GM21367 (cell line): Measurements from ENCODE around the gene WWOX.

ENCODE experiments used
- ATAC-seq: cut with Tn5 transposase; IDR thresholded peaks from one replicate; pipeline ENCODE4 v1.9.1; 2021; ENCODE audit not compliant: unreplicated experiment

The WWOX gene

DNA sequence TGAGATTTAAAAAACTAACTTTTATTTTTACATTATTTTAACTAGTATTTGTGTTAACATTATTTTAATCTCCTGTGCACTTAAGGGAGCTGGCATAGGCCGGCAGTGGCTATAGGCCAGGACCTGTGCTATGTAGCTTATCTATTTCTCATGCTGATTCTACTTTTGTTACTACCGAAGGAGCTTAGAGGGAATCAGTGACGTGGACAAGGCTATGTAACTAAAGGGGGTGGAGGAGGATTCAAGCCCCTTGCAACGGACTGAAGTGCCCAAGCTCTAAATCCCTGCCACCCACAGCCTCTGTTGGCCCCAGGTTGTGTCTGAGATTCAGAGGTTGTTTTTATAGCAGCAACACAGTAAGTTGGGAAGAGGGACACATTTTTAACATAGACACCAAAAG is 356.4 kb downstream of the WWOX start:
- ATAC-seq, result no peak

DNA sequence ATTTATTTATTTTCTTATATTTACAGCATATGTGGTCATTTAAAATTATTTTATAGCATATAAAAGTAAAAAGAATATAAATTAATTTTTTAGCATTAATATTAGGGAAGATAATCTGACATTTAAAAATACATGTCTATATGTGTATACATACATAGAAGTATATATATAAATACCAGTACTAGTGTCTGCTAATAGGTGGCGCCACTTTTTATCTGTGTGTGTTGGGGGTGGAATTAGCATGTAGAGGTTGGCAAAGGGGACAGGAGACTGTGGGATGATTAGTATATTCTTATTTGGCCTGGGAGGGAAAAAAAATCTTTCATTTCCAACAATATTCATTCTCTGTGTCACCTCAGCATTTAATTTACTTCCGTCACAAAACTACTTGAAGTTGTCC is 359.1 kb downstream of the WWOX start:
- ATAC-seq, result no peak

DNA sequence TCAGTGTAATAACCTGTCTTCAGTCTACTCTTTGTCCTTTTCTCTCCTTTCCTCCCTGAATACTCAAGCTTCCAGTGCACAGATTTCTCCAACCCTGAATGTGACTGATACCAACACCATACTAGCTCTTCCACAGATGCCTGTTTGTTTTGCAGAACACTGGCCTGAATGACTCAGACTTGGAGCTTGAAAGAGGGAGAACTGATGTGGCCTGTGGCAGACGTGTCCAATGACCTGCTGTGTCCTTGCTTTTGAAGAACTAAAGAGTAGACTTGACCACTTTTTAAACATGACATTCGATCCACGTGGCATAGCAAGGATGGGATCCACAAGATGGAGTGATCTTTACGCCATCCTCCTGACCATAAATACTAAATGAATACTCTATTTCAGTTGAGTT is 361.0 kb downstream of the WWOX start:
- ATAC-seq, result no peak

DNA sequence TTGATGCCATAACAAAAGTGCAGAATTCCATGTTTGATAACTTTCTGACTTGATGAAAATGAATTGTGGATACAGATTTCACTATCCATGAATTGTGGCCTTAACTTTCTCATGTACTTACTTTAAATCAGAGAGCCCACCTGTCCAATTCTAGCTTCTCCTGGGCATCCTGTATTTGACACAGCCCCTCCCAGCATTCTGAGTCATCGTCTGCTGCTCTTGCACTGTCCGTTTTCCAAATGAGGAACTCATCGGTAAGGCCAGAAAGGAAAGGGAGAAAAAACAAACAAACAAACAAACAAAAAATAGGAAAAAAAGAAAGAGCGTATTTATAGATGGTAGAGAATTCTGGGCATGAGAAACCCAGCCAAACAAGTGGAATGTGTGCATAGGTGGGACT is 361.6 kb downstream of the WWOX start:
- no peak for ATAC-seq

DNA sequence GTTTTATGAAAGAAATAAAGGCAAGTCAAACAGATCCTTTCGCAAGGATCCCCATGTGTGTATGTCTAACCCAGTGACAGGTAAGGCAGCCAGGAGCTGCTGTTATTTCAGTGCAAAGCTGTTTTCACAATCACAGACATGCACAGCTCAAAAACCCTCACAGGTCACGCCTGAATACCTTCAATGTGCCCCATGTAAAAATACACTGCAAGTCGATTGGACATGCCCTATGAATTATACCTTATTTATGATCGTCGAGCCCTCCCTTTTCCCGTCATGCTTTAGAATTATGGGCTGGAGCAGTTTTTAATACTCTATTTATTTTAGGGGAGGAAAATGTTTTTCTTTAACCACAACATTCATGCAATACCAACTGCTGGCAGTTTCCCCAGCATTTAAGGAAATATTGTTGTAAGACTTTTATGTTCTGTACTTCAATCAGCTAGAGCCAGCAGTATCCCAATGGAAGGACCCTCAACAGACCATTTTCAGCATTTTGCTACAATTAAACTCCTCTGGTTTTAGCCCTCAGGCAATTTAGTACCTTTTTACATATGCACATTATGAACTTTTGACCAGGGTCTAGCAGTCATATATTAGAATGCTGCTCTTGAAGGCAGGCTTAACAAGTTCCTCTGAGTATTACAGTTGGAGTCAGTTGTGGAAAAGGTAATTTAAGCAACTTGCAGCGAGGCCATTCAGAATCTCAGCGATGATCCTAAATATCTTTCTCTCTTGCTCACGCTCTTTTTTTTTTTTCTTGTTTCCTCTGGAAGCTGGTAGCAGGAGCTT is 362.2 kb downstream of the WWOX start:
- no peak for ATAC-seq

DNA sequence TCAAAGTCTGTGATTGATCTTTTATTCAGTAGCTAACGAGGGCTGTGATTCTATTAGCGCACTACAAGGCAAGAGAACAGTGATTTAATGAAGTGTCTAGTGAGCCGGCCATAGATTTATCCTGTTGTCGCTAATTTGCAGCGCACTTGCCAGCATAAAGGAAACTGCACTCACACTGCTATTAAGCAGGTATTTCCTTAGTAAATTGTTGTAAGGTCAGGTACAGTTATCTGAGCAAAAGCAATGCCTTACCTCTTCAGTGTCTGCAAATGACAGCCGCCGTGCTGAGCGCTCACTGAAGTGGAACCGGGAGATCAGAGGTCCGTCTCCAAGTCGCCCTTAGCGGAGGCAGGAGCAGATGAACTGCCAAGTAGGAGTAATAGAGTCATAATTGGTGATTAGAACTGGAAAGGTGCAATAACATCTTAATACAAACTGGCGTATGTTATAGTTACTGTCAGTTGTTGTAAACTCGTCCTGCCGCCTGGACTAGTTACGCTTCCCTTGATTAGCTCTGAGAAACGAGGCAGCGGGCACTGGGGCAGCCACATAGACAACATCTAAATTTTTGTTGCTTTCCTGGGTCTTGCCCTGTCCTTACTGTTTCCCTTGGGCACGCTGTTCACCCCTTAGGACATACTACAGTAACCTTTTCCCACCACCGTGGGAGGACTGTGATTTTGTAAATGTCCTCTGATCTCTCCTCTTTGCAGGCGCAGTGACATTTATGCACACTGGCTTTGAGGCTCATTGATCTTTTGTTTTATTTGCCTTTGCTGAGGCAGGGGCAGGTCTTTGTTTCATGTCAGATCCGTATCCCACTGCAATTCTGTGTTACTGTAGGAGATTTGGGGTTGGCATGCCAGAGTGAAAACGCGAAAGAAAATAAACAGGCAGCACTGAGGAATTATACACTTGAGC is 363.1 kb downstream of the WWOX start:
- ATAC-seq, result no peak

DNA sequence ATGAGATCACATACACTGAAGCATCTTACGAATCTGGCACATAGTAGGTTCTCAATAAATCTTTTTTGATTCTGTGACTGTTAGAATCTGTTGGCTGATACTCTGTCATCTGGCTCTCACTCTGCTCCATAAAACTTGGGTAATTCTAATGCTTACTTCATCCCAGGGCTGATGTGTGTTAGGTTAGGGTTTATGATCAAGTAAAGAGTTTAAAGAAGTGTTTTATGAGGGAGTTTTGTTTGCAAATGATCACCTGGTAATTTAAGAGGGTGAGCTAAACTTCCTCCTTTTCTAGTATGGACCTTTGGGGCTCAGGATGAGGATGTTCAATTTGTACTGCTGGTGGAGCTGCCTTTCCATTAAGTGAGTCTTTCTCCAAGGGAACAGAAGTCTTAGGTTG is 364.1 kb downstream of the WWOX start:
- ATAC-seq, result no peak

DNA sequence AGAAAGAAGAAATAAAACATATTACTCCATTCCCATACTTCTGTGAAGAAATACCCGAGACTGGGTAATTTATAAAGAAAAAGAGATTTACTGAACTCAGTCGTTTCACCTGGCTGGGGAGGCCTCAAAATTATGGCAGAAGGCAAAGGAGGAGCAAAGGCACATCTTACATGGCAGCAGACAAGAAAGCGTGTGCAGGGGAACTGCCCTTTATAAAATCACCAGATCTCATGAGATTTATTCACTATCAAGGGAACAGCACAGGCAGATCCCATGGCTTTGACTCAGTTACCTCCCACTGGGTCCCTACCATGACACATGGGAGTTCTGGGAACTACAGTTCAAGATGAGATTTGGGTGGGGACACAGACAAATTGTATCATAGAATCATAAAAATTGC is 365.4 kb downstream of the WWOX start:
- ATAC-seq, result no peak

DNA sequence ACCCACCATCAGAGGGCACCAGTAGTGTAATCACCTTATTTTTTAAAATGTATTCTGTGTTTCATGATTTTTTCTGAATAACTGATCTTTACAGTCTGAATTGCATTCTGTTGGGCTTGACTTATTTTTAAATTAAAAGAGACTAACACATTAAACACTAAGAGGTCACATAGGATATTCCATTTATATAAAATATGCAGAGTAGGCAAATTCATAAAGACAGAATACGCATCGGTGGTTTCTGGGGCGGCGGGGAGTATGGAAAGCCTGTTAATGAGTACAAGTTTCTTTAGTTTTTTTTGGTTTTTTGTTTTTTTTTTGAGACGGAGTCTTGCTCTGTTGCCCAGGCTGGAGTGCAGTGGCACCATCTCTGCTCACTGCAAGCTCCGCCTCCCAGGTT is 366.3 kb downstream of the WWOX start:
- ATAC-seq, result no peak

DNA sequence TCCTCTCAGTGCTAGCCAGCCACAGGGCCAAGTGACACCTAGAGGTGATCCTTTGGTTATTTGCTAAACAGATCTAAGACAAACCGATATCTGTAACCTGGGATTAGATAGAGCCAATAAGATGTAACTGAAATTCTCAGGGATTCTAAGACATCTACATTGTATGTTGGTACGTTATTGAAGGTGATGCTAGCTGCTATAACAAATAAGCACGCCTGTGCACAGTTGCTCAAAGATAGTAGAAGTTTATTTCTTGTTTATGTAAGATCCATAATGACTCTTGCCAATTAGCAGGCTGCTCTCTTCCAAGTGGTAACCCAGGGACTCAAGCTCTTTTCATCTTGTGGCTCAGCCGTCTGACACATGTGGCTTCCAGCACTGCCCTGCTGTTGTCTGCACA is 370.3 kb downstream of the WWOX start:
- no peak for ATAC-seq

DNA sequence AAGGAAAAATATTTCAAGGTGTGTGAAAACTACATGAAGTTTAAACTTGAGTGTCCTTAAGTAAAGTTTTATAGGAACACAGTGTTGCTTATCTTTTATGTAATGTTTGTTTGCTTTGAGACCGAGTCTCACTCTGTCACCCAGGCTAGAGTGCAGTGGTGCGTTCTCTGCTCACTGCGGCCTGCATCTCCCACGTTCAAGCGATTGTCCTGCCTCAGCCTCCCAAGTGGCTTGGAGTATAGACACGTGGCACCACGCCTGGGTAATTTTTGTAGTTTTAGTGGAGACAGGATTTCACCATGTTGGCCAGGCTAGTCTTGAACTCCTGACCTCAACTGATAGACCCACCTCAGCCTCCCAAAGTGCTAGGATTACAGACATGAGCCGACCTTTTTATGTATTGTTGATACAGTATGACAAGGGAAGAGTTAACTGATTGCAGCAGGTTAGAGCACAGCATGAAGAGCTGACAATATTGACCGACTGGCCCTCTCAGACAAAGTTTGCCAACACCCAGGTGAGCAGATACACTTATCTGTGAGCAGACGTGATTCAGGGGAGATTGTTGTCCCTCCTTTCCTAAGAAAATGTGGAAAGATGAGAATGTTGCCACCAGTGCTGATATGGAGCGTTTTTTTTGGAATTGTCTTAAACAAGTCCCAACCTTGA is 373.7 kb downstream of the WWOX start:
- ATAC-seq, result no peak

DNA sequence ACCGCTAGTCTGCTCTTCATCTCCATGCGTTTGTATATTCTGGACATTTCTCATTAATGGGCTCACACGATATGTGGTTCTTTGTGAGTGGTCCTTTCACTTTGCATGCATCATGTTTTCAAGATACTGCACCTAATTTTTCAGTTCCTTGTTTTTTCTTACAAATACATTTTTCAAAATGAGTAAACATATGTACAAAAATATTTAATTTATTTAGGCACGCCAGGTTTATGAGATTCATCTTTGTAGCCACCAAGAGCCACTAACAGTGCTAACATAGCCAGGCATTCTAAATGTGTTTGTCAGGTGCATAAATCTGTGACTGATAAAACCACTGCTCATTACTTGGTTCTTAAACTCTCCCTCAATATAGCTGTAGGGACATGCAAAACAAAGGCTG is 375.3 kb downstream of the WWOX start:
- ATAC-seq, result peak; percentile 74

DNA sequence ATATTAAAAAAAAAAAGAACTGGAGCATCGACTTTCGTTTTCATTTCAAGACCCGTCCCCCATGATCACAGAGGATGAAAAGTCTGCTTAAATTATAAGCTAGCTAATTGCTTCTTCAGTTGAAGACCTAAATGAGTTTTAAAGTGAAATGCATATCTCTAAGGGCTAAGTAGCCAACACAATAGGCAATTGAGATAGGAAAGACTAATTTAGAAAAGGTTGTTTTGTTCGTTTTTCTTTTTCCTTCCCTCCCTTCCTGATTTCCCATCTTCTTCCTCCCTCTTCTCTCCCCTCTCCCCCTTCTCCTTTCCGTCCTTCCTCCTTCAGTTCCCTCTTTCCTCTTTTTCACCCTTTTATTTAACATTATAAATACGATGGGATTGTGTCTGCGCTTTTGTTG is 377.2 kb downstream of the WWOX start:
- ATAC-seq, result no peak

DNA sequence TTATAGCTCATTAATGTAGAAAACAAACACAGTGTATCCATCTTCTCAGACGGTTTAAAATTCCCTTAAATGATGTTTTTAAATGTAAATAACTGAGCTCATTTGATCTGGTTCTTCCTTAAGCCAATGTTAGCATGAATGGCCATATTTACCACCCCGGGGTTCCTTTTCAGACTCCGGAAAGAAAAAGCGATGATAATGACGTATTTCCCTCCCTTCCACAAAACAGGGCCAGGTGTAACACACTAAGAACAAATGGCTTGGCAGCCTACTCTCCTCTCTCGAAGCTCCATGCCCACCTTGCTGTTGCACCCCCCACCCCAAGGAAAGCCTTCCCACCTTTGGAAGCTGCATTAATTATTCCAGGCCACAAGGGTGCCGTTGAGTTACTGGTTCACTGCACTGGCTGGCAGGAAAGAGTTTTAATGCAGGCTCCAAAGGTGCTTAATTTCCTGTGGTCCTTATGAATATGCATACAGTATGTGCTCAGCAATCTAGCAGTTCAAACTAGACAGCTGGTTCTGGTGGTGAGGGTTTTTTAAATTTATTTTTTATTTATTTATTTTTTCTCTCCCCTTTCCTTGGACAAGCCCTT is 378.9 kb downstream of the WWOX start:
- no peak for ATAC-seq

DNA sequence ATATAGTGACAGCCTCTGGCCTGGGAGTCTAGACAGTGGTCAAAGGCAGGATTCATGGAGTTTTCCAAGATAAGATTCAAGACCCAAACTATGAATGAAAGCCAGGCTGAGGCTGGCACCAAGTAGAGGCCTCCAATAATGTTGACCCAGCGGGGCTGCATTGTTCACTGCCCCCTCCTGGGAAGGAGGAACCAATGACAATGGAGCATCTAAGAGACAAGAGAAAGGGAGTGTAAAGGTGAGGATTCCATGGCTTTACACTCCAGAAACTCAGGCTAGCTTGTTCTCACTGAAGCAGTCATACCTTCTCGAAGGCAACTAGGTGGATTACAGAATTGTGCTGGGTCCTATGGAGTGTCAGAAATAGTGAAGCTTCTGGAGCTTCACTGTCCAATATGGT is 380.3 kb downstream of the WWOX start:
- ATAC-seq, result no peak

DNA sequence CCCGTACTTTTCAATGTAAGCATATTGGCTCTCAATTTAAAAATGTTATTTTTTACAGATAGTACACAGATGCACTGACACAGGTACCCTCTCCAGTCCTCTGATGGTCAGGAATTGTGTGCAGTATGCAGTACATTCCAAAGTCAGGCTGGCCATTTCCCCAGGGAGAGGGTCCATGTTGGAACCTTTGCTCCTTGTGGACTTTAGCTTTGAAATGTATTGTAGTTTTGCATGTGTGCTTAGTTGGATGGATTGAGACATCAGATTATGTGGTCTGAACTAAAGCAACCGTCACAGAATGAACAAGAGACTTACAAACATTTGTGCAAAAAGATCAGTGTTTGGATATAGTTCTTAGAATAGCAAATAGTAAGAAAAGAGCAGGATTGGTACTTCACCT is 381.1 kb downstream of the WWOX start:
- ATAC-seq, result no peak

DNA sequence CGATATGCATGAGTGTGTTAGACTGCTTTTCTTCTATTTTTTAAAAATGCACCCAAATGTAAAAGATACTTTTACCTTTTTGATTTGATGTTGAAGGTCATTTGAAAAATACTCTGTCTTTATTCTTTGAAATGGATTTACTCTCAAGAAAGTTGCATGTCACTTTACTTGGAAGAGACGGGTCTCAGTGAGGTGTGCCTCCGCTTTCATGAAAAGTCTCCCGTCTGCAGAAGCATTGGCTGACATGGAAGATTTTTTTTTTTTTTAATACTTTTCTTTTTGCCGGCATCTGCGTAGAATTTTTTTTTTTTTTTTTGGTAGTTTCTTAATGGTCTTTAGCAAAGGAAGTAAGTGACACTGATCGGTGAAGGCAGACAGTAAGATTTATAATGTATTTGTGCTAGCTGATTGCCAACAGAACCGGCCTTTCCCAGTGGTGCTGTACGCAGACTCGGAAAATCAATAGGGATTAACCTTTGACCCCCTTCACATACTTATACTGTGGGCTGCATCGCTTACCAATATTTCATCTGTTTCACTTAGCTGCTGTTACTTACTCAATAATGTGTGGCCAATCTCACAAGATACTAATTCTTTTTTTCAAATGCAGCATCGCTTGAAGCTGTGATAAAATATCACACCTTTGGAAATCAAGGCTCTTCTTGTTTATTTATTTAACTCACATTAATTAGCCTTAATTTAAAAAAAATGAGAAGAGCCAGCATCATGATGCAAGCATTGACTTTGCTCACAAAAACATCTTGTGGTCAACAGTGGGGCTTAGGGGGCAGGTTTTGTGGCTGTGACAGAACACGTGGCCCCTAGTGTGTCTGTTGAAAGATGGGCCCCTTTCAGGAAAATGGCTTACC is 383.9 kb downstream of the WWOX start:
- ATAC-seq, result no peak

DNA sequence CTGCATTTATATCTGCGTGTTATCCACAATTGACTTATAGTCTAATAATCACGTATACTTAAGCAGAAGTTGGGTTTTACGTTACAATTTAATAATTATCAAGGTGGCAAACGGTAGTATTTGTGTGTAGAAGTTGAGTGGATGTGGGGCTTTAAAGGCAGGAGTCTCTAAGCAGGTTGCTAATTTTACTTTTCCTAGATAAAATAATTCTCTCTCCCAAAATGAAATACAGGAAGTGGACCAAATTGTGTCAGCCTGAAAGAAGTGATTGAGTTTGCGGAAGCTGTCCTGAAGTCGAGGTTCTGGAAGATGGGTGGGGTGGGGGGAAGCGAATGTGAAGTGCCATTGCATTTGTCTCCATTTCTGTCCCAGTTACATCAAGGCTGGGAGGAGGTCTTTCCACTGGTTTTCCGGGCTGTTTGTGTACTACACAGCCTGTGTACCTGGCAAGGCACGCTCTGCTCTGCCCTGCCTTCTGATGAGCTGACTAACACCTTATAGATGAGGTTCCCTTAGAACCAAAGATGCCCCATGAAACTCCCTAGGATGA is 385.1 kb downstream of the WWOX start:
- no peak for ATAC-seq

DNA sequence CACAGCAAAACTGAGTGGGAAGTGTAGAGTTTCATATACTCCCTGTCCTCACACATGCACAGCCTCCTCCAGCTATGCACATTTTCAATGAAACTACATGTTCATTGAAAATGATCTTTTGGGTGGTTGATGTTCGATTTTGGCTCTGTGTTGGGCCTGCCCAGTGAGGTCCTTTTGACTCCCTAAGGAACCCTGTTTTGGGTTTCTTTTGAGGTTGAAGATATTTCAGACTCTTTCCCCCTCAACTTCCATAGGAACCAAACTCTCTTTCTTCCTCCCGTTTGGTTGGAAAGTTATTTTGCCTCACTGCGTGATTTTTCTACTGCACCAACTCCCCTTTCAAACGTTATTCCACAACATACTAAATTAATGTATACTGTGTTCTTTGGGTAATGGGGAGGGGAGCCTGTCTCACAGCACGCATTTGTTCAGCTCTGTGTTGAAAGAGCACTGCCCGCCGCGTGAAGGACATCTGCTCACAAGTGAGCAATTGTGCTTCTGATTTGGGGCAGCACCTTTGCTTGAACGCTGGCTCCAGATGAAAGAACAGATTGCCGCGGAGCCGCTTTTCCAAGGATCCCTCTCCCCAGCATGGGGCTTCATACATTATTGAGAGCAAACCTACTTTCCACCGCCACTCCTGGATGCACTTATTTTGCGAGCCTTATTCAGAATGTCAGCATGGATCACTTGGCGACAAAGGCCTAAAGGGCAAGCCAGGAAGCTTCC is 385.9 kb downstream of the WWOX start:
- no peak for ATAC-seq

DNA sequence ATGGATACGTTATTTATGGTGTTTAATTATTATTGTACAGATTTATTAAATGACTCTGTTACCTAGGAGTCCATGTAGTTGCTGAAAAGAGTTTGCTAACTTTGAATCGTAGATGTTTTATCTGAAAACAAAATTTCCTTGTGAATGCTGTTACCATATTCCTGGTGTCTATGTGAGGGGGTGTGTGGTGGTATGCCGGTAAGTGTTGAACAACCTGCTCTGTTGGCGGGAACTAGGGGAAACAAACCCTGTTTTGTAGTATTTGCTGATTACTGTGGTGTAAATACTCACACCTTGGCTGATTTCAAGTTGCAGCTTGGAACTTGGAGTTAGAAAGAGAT is 386.4 kb downstream of the WWOX start:
- no peak for ATAC-seq
